ENCODE data around the gene CCDC15. TPM values are rescaled to one million over a fixed set of nuclear protein-coding genes. Genes with fewer than 3 reads are reported as not detected.

Gene CCDC15
- total and polyA plus RNA-seq, 2 experiments from 2014 or later: 2.9 to 3.3 TPM

DNA sequence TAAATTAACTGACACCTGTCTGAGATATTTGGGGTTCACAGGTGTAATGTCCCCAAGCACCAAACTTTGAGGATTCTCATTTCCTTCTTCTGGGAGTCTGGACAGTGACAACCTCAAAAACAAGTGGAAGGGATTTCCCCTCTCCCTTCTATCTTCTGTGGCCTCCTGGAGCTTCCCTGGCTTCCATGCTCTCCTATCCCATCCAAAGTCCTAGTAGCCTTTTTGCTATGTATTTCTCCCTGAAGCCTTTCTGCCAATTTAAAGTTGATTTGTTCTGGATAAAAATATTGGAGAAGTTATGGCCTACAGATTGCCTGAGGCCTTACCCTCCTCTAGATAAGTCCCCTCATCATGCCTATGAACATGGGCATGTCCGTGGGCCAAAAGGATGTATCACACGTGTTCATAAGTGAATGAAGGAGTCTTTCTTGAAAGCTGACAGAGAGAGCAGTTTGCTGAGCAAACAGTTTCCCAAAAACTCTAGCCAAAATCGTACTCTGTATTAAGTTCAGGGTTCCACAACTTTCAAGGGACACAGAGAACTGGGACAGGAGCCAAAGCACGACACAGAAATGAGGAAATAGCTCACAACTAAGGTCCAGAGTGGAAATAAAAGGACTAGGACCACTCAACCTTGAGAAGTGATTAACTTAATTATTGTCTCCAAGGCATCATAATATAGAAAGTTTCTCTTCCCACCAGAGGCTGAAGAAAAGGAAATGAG is 24.9 kb upstream of the CCDC15 start (continued):
- TF ChIP-seq, protein P1, sequence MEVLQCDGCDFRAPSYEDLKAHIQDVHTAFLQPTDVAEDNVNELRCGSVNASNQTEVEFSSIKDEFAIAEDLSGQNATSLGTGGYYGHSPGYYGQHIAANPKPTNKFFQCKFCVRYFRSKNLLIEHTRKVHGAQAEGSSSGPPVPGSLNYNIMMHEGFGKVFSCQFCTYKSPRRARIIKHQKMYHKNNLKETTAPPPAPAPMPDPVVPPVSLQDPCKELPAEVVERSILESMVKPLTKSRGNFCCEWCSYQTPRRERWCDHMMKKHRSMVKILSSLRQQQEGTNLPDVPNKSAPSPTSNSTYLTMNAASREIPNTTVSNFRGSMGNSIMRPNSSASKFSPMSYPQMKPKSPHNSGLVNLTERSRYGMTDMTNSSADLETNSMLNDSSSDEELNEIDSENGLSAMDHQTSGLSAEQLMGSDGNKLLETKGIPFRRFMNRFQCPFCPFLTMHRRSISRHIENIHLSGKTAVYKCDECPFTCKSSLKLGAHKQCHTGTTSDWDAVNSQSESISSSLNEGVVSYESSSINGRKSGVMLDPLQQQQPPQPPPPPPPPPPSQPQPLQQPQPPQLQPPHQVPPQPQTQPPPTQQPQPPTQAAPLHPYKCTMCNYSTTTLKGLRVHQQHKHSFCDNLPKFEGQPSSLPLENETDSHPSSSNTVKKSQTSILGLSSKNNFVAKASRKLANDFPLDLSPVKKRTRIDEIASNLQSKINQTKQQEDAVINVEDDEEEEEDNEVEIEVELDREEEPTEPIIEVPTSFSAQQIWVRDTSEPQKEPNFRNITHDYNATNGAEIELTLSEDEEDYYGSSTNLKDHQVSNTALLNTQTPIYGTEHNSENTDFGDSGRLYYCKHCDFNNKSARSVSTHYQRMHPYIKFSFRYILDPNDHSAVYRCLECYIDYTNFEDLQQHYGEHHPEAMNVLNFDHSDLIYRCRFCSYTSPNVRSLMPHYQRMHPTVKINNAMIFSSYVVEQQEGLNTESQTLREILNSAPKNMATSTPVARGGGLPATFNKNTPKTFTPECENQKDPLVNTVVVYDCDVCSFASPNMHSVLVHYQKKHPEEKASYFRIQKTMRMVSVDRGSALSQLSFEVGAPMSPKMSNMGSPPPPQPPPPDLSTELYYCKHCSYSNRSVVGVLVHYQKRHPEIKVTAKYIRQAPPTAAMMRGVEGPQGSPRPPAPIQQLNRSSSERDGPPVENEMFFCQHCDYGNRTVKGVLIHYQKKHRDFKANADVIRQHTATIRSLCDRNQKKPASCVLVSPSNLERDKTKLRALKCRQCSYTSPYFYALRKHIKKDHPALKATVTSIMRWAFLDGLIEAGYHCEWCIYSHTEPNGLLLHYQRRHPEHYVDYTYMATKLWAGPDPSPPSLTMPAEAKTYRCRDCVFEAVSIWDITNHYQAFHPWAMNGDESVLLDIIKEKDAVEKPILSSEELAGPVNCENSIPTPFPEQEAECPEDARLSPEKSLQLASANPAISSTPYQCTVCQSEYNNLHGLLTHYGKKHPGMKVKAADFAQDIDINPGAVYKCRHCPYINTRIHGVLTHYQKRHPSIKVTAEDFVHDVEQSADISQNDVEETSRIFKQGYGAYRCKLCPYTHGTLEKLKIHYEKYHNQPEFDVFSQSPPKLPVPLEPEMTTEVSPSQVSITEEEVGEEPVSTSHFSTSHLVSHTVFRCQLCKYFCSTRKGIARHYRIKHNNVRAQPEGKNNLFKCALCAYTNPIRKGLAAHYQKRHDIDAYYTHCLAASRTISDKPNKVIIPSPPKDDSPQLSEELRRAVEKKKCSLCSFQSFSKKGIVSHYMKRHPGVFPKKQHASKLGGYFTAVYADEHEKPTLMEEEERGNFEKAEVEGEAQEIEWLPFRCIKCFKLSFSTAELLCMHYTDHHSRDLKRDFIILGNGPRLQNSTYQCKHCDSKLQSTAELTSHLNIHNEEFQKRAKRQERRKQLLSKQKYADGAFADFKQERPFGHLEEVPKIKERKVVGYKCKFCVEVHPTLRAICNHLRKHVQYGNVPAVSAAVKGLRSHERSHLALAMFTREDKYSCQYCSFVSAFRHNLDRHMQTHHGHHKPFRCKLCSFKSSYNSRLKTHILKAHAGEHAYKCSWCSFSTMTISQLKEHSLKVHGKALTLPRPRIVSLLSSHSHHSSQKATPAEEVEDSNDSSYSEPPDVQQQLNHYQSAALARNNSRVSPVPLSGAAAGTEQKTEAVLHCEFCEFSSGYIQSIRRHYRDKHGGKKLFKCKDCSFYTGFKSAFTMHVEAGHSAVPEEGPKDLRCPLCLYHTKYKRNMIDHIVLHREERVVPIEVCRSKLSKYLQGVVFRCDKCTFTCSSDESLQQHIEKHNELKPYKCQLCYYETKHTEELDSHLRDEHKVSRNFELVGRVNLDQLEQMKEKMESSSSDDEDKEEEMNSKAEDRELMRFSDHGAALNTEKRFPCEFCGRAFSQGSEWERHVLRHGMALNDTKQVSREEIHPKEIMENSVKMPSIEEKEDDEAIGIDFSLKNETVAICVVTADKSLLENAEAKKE (CRISPR knock-in tag; IDR thresholded peaks at IDR 0.05): no peak
- TF ChIP-seq JUNB (IDR thresholded peaks at IDR 0.05; ENCODE audit: unreplicated experiment) (no peak), CREB1 (CRISPR knock-in tag; IDR thresholded peaks at IDR 0.05; ENCODE audit: low read depth) (no peak), NANOG (IDR thresholded peaks at IDR 0.05; ENCODE audit: borderline replicate concordance) (no peak), EZH2 (IDR thresholded peaks at IDR 0.05; ENCODE audit: low read depth, unreplicated experiment) (no peak), REST (IDR thresholded peaks at IDR 0.05; ENCODE audit: unreplicated experiment) (no peak), STAT1 (IDR thresholded peaks at IDR 0.05; ENCODE audit: unreplicated experiment) (no peak), POLR2AphosphoS5 (IDR thresholded peaks at IDR 0.05; ENCODE audit: low read depth) (no peak), ETS1 (IDR thresholded peaks at IDR 0.05) (no peak), EZH2phosphoT487 (IDR thresholded peaks at IDR 0.05; ENCODE audit: unreplicated experiment) (no peak), ZNF331 (CRISPR knock-in tag; IDR thresholded peaks at IDR 0.05; ENCODE audit: low read depth) (no peak), ZNF114 (CRISPR knock-in tag; IDR thresholded peaks at IDR 0.05) (no peak)
